Loucy (cell line): Measurements from ENCODE around the gene SDC1.

ENCODE experiments used
- H2AFZ ChIP-seq: fragments of 200-600 bp; sonication (generic); 2 replicates; pipeline ENCODE4 v1.6.0; 2016; ENCODE audit warnings: antibody characterized with exemption, mild to moderate bottlenecking, low read length, moderate library complexity
- H3F3A ChIP-seq: fragments of 200-600 bp; 2 replicates; pipeline ENCODE4 v1.6.0; 2016; ENCODE audit warnings: antibody characterized with exemption, low read depth, mild to moderate bottlenecking
- H3K27me3 ChIP-seq: fragments of 200-600 bp; sonication (generic); 2 replicates; pipeline ENCODE4 v1.6.1; 2014; ENCODE audit warnings: low read length, mild to moderate bottlenecking; ENCODE audit not compliant: insufficient read depth, poor library complexity, severe bottlenecking
- H3K36me3 ChIP-seq: fragments of 200-600 bp; sonication (generic); 2 replicates; pipeline ENCODE4 v1.6.1; 2016; ENCODE audit warnings: low read length; ENCODE audit not compliant: insufficient read depth
- H3K4me1 ChIP-seq: fragments of 200-600 bp; sonication (generic); 2 replicates; pipeline ENCODE4 v1.5.1; 2014; ENCODE audit warnings: low read length, mild to moderate bottlenecking; ENCODE audit not compliant: insufficient read depth, poor library complexity, severe bottlenecking
- H3K4me2 ChIP-seq: fragments of 200-600 bp; sonication (generic); 2 replicates; pipeline ENCODE4 v1.6.0; 2014; ENCODE audit warnings: antibody characterized with exemption, low read length, low read depth, mild to moderate bottlenecking; ENCODE audit not compliant: poor library complexity, severe bottlenecking
- H3K4me3 ChIP-seq: fragments of 200-600 bp; sonication (generic); 2 replicates; pipeline ENCODE4 v1.5.1; 2014; ENCODE audit warnings: low read length, mild to moderate bottlenecking, mixed read lengths; ENCODE audit not compliant: poor library complexity, severe bottlenecking
- H3K79me2 ChIP-seq: fragments of 200-600 bp; sonication (generic); 2 replicates; pipeline ENCODE4 v1.6.1; 2014; ENCODE audit warnings: low read length; ENCODE audit not compliant: insufficient read depth
- H3K9ac ChIP-seq: fragments of 200-600 bp; sonication (generic); 2 replicates; pipeline ENCODE4 v1.6.0; 2014; ENCODE audit warnings: mild to moderate bottlenecking, low read depth, low read length, moderate library complexity; ENCODE audit not compliant: poor library complexity, severe bottlenecking
- H3K9me2 ChIP-seq: fragments of 200-600 bp; sonication (generic); replicated peaks from 2 replicates; pipeline ENCODE4 v1.6.1; 2016; ENCODE audit warnings: low read depth, low read length, mixed read lengths
- H3K9me3 ChIP-seq: fragments of 200-600 bp; sonication (generic); 2 replicates; pipeline ENCODE4 v1.6.1; 2014; ENCODE audit warnings: mild to moderate bottlenecking, antibody characterized with exemption, low read length, low read depth; ENCODE audit not compliant: insufficient read depth
- H4K20me1 ChIP-seq: fragments of 200-600 bp; sonication (generic); 2 replicates; pipeline ENCODE4 v1.6.0; 2014; ENCODE audit warnings: antibody characterized with exemption, low read length, mild to moderate bottlenecking; ENCODE audit not compliant: insufficient read depth, poor library complexity, severe bottlenecking
- CTCF ChIP-seq: fragments of 200-600 bp; sonication (generic); conservative IDR thresholded peaks from 2 replicates; pipeline ENCODE4 v1.5.1; 2014; ENCODE audit warnings: mild to moderate bottlenecking, antibody characterized with exemption, low read length
- EZH2phosphoT487 ChIP-seq: fragments of 200-600 bp; IDR thresholded peaks from 2 replicates; pipeline ENCODE4 v1.6.1; 2018; ENCODE audit warnings: antibody characterized with exemption, mild to moderate bottlenecking, moderate library complexity, borderline replicate concordance

SDC1 gene

DNA sequence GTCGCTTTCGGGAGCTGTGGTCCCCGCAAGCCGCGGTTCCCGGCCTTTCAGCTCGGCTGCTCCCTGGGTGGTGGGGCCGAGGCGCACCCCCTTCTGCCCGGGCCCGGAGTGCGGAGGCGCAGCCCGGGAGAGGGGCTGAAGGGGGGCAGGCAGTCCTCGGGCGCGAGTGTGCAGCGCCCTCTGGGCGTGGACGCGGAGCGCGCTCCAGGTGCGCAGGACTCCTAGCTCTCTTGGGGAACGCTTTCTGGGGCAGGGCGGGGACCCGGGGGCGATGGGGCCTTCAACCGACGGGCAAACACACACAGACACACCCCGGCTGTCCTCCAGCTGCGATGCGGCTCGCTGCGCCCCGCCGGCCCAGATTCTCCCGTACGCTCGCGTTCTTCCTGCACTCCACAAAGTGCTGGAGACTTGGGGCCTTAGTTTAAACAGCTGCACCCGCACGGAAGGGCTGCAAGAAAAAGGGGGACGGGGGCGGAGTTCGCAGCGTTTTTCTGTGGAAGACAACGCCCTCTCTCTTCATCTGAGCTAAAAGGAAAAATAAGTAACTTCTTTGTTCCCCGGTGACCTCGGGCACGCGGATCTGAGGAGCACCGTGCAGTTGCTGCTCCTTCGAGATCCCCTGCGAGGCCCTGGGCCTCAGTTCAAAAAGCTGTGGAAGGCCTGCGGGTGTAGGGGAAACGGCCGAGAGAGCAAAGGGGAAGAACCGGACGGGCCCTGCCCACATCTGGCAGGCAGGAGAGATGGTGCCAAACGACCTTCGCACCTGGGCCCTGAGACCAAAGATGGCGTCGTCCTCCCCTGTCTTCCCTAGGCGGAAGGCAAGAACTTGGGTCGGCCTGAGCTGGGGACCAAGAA lies 593 bp upstream of the SDC1 start:
- H4K20me1 ChIP-seq, result no peaks in the 10 kb centered on the region
- no peaks in the 10 kb centered on the region for H3K4me1 ChIP-seq
- no peaks in the 10 kb centered on the region for H3K36me3 ChIP-seq
- H3K9me2 ChIP-seq, result no peaks in the 10 kb centered on the region
- H2AFZ ChIP-seq, result no peak overlapping the region
- H3K9me3 ChIP-seq, result no peaks in the 10 kb centered on the region
- H3K4me2 ChIP-seq, result no peak overlapping the region
- H3K4me3 ChIP-seq, result no peak overlapping the region
- no peaks in the 10 kb centered on the region for H3K79me2 ChIP-seq
- no peak overlapping the region for H3K9ac ChIP-seq
- no peaks in the 10 kb centered on the region for H3K27me3 ChIP-seq
- no peaks in the 10 kb centered on the region for H3F3A ChIP-seq
- TF ChIP-seq CTCF (no peak), EZH2phosphoT487 (no peak)

GRCh38 chr2:20224164-20224715 lies 690 bp downstream of the SDC1 start:
- H3F3A ChIP-seq, result no peaks in the 10 kb centered on the region
- H4K20me1 ChIP-seq, result no peaks in the 10 kb centered on the region
- no peak overlapping the region for H2AFZ ChIP-seq
- no peaks in the 10 kb centered on the region for H3K9me3 ChIP-seq
- no peaks in the 10 kb centered on the region for H3K4me1 ChIP-seq
- no peak overlapping the region for H3K9ac ChIP-seq
- H3K36me3 ChIP-seq, result no peaks in the 10 kb centered on the region
- TF ChIP-seq EZH2phosphoT487 (no peak), CTCF (no peak)
- H3K79me2 ChIP-seq, result no peaks in the 10 kb centered on the region
- no peaks in the 10 kb centered on the region for H3K27me3 ChIP-seq
- no peak overlapping the region for H3K4me2 ChIP-seq
- no peaks in the 10 kb centered on the region for H3K9me2 ChIP-seq
- H3K4me3 ChIP-seq, result no peak overlapping the region

DNA sequence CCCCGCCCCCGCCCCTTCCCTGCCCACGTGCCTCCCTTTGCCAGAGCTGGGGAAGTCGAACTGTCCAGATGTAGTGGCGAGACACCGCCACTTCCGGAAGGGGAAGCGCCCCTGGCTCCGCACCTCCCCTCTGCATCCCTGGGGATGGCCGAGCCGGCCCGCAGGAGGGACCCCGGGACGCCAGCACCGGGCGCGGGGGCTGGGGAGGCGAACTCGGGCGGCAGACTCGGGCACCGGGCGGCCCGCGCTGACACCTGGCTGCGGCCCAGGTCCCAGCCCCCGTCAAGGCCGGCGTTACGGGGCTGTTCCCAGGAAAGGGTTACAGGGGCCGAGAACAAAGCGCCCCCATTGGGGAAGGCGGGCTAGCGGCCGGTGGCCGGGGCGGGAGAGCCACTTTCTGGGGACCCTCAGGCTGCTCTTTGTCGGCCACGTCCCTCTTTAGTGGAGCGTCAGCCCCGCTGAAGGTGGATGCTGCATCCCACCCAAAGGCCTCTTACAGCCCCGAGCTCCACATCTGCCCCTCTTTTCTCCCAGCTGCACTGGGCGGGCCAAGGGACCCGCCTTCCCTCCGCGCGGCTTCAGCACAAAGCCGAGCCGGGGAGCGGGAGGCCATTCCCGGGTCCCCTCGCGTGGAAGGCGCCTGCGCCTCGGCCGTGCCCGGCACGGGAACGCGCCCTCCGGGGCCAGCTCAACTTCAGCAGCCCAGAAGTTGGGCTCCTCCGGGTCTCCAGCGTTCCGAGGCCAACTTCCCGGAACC lies 1.3 kb downstream of the SDC1 start:
- Histone ChIP-seq H2AFZ (no peak overlapping the region), H4K20me1 (no peaks in the 10 kb centered on the region), H3K9ac (no peak overlapping the region), H3K4me3 (no peak overlapping the region), H3K79me2 (no peaks in the 10 kb centered on the region), H3K36me3 (no peaks in the 10 kb centered on the region), H3K9me3 (no peaks in the 10 kb centered on the region), H3F3A (no peaks in the 10 kb centered on the region), H3K4me2 (no peak overlapping the region), H3K9me2 (no peaks in the 10 kb centered on the region), H3K4me1 (no peaks in the 10 kb centered on the region), H3K27me3 (no peaks in the 10 kb centered on the region)
- TF ChIP-seq CTCF (no peak), EZH2phosphoT487 (no peak)
